SU-DHL-6 (cell line): Measurements from ENCODE around the gene DLG2.

Experiments
- H2AFZ ChIP-seq: fragments of 200-600 bp; sonication (generic); 2 replicates; pipeline ENCODE4 v1.6.1; 2014; ENCODE audit warnings: low read depth, mild to moderate bottlenecking, moderate library complexity, mixed read lengths, antibody characterized with exemption, low read length; ENCODE audit not compliant: severe bottlenecking
- H3F3A ChIP-seq: fragments of 200-600 bp; shearing (Covaris generic); 2 replicates; pipeline ENCODE4 v1.6.0; 2016; ENCODE audit warnings: antibody characterized with exemption, mild to moderate bottlenecking; ENCODE audit not compliant: insufficient read depth
- H3K27ac ChIP-seq: fragments of 200-600 bp; sonication (generic); 2 replicates; pipeline ENCODE4 v1.5.1; 2016; ENCODE audit warnings: low read depth, mild to moderate bottlenecking, low read length, moderate library complexity, mixed read lengths
- H3K27me3 ChIP-seq: fragments of 200-600 bp; sonication (generic), shearing (Covaris generic); 2 replicates; pipeline ENCODE4 v1.6.0; 2014; ENCODE audit warnings: mild to moderate bottlenecking, low read length
- H3K36me3 ChIP-seq: fragments of 200-600 bp; sonication (generic); 2 replicates; pipeline ENCODE4 v1.6.1; 2014; ENCODE audit warnings: mild to moderate bottlenecking, low read length, mixed read lengths
- H3K4me2 ChIP-seq: fragments of 300-600, 200-600 bp; shearing (Covaris generic), sonication (generic); 2 replicates; pipeline ENCODE4 v1.6.0; 2014; ENCODE audit warnings: low read length, low read depth, mild to moderate bottlenecking; ENCODE audit not compliant: poor library complexity, severe bottlenecking
- H3K4me3 ChIP-seq: fragments of 200-600 bp; sonication (generic); 2 replicates; pipeline ENCODE4 v1.5.1; 2014; ENCODE audit warnings: antibody characterized with exemption, low read length, mild to moderate bottlenecking, mixed read lengths; ENCODE audit not compliant: insufficient read depth, poor library complexity, severe bottlenecking
- H3K79me2 ChIP-seq: fragments of 200-600 bp; sonication (generic); 2 replicates; pipeline ENCODE4 v1.6.1; 2014; ENCODE audit warnings: mild to moderate bottlenecking, low read length, moderate library complexity; ENCODE audit not compliant: insufficient read depth
- H3K9ac ChIP-seq: fragments of 200-600 bp; sonication (generic); 2 replicates; pipeline ENCODE4 v1.7.0; 2014; ENCODE audit warnings: mild to moderate bottlenecking, low read length
- H3K9me2 ChIP-seq: fragments of 200-600 bp; sonication (generic); replicated peaks from 2 replicates; pipeline ENCODE4 v1.6.1; 2014; ENCODE audit warnings: low read length; ENCODE audit not compliant: insufficient read depth
- H3K9me3 ChIP-seq: fragments of 200-600 bp; sonication (generic); 2 replicates; pipeline ENCODE4 v1.6.1; 2014; ENCODE audit warnings: low read length, mixed read lengths; ENCODE audit not compliant: insufficient read depth
- H4K20me1 ChIP-seq: fragments of 200-600 bp; sonication (generic); 2 replicates; pipeline ENCODE4 v1.6.1; 2014; ENCODE audit warnings: low read depth, mild to moderate bottlenecking, antibody characterized with exemption, low read length, moderate library complexity, mixed read lengths
- EZH2phosphoT487 ChIP-seq: fragments of 200-600 bp; sonication (generic), shearing (Covaris generic); conservative IDR thresholded peaks from 2 replicates; pipeline ENCODE4 v1.6.1; 2018; ENCODE audit warnings: mild to moderate bottlenecking, antibody characterized with exemption, low read length, moderate library complexity, mixed read lengths
- TF ChIP-seq, protein P1 (sequence below): fragments of 200-600 bp; sonication (generic); IDR thresholded peaks from one replicate; pipeline ENCODE4 v1.5.1; 2017; ENCODE audit warnings: antibody characterized with exemption, mild to moderate bottlenecking, low read length, moderate library complexity; ENCODE audit not compliant: insufficient read depth, poor library complexity, severe bottlenecking

The DLG2 gene

GRCh38 chr11:85171648-85172257 is 455.4 kb downstream of the DLG2 start:
- H4K20me1 ChIP-seq, result no peaks in the 10 kb centered on the region
- no peaks in the 10 kb centered on the region for H3K36me3 ChIP-seq
- no peaks in the 10 kb centered on the region for H3F3A ChIP-seq
- no peaks in the 10 kb centered on the region for H3K9me2 ChIP-seq
- H3K4me2 ChIP-seq, result no peak overlapping the region
- no peaks in the 10 kb centered on the region for H3K79me2 ChIP-seq
- no peak overlapping the region for H3K27ac ChIP-seq
- H3K9ac ChIP-seq, result no peak overlapping the region
- H3K27me3 ChIP-seq, result no peaks in the 10 kb centered on the region
- no peak overlapping the region for H3K4me3 ChIP-seq
- H3K9me3 ChIP-seq, result no peaks in the 10 kb centered on the region
- H2AFZ ChIP-seq, result no peak overlapping the region
- TF ChIP-seq, protein P1, sequence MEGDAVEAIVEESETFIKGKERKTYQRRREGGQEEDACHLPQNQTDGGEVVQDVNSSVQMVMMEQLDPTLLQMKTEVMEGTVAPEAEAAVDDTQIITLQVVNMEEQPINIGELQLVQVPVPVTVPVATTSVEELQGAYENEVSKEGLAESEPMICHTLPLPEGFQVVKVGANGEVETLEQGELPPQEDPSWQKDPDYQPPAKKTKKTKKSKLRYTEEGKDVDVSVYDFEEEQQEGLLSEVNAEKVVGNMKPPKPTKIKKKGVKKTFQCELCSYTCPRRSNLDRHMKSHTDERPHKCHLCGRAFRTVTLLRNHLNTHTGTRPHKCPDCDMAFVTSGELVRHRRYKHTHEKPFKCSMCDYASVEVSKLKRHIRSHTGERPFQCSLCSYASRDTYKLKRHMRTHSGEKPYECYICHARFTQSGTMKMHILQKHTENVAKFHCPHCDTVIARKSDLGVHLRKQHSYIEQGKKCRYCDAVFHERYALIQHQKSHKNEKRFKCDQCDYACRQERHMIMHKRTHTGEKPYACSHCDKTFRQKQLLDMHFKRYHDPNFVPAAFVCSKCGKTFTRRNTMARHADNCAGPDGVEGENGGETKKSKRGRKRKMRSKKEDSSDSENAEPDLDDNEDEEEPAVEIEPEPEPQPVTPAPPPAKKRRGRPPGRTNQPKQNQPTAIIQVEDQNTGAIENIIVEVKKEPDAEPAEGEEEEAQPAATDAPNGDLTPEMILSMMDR, result no peak
- no peak for TF ChIP-seq EZH2phosphoT487

- no peak overlapping the region for H3K27ac ChIP-seq
- no peak overlapping the region for H3K4me3 ChIP-seq
- no peak overlapping the region for H3K4me2 ChIP-seq
- TF ChIP-seq, protein P1, result no peak
- TF ChIP-seq EZH2phosphoT487, result no peak
- no peak overlapping the region for H3K9ac ChIP-seq
- H3K79me2 ChIP-seq, result no peaks in the 10 kb centered on the region
- no peaks in the 10 kb centered on the region for H4K20me1 ChIP-seq
- H2AFZ ChIP-seq, result no peak overlapping the region
- no peaks in the 10 kb centered on the region for H3K36me3 ChIP-seq
- H3K27me3 ChIP-seq, result no peaks in the 10 kb centered on the region
- no peaks in the 10 kb centered on the region for H3F3A ChIP-seq
- H3K9me3 ChIP-seq, result no peaks in the 10 kb centered on the region
- no peaks in the 10 kb centered on the region for H3K9me2 ChIP-seq
Observed at GRCh38 chr11:85170184-85170583, 457.0 kb downstream of the DLG2 start.

DNA sequence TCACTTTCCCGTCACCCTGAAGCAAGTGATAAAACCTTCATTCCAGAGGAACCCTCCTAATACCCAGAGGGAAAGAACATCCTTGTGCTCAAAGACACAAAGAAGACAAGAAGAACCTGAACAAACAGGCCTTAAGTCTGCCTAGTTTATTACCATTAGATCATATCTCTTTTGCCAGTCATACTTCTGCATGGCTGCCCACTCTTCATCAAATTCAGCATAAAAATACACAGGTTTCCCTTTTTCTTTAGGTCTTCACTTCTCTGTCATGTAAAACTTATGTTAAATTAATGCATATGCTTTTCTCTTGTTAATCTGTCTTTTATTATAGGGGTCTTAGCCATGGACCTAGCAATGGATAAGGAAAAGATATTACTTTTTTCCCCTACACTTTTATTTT is 459.7 kb downstream of the DLG2 start:
- H3K9me3 ChIP-seq, result no peaks in the 10 kb centered on the region
- H2AFZ ChIP-seq, result no peak overlapping the region
- no peaks in the 10 kb centered on the region for H3K9me2 ChIP-seq
- H3K36me3 ChIP-seq, result no peaks in the 10 kb centered on the region
- H3K9ac ChIP-seq, result no peak overlapping the region
- no peaks in the 10 kb centered on the region for H3K79me2 ChIP-seq
- H4K20me1 ChIP-seq, result no peaks in the 10 kb centered on the region
- H3K27me3 ChIP-seq, result no peaks in the 10 kb centered on the region
- TF ChIP-seq, protein P1, result no peak
- no peak for TF ChIP-seq EZH2phosphoT487
- H3K4me2 ChIP-seq, result no peak overlapping the region
- no peak overlapping the region for H3K4me3 ChIP-seq
- H3K27ac ChIP-seq, result no peak overlapping the region
- no peaks in the 10 kb centered on the region for H3F3A ChIP-seq
